ENCODE data around the gene LSM12.

- TF ChIP-seq, protein P1, sequence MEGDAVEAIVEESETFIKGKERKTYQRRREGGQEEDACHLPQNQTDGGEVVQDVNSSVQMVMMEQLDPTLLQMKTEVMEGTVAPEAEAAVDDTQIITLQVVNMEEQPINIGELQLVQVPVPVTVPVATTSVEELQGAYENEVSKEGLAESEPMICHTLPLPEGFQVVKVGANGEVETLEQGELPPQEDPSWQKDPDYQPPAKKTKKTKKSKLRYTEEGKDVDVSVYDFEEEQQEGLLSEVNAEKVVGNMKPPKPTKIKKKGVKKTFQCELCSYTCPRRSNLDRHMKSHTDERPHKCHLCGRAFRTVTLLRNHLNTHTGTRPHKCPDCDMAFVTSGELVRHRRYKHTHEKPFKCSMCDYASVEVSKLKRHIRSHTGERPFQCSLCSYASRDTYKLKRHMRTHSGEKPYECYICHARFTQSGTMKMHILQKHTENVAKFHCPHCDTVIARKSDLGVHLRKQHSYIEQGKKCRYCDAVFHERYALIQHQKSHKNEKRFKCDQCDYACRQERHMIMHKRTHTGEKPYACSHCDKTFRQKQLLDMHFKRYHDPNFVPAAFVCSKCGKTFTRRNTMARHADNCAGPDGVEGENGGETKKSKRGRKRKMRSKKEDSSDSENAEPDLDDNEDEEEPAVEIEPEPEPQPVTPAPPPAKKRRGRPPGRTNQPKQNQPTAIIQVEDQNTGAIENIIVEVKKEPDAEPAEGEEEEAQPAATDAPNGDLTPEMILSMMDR (IDR thresholded peaks at IDR 0.05 in 8 of 11, conservative IDR thresholded peaks at IDR 0.05 in 3 of 11), result no peak
- no peak for TF ChIP-seq POLR2AphosphoS5 (IDR thresholded peaks at IDR 0.05)
These were observed 5.3 kb upstream of the LSM12 start for GRCh38 chr17:44071772-44072171.

Data from spleen (tissue), 7 donors.